Breast epithelium (tissue), 3 donors: Measurements from ENCODE around the gene NDUFC2.

ENCODE experiments used
- CTCF ChIP-seq, 3 donors: fragments of 450-650 bp; IDR thresholded peaks; one replicate each; pipeline ENCODE4 v1.5.1; 2016 to 2017; ENCODE audit warnings: antibody characterized with exemption in 3 of 3, mild to moderate bottlenecking in 3 of 3, moderate library complexity in 3 of 3
- POLR2A ChIP-seq: fragments of 450-650 bp; IDR thresholded peaks from one replicate; pipeline ENCODE4 v1.6.1; 2016; ENCODE audit warnings: antibody characterized with exemption, mild to moderate bottlenecking, moderate library complexity

GRCh38 chr11:78110351-78110750, 30.7 kb upstream of the NDUFC2 start:
- TF ChIP-seq POLR2A = no peak
- no peak for TF ChIP-seq CTCF (IDR thresholded peaks at IDR 0.05)
